DMS53 treated with DMSO at 0.1 percent for 48 hours (cell line): ENCODE measurements around the gene PAWR.
"Not testable (repeated sequence)": the region's sequence is repeated elsewhere in the genome, so short reads cannot be mapped to it uniquely, and the experiment has no call there.

ENCODE experiments used
- DNase-seq: peaks from one replicate; lab custom pipeline; 2025; ENCODE audit not compliant: unreplicated experiment; lab: John Stamatoyannopoulos, UW

The PAWR gene

DNA sequence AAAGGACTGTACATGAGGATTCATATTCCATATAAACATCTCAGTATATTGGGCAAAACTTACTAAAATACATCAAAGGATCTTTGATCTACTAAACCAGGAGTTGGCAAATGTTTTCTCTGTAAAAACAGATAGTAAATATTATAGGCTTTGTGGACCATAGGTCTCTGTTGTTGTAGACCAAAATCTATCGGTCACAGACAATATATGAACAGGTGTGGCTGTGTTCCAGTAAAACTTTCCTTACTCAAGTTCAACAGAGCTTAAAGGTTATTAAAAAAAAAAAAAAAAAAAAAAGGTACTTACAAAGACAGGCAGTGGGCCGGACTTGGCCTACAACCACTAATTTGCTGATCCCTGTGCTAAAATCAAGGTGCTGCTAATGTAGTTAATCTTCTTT, 40.3 kb downstream of the PAWR start:
- no peak for DNase-seq

DNA sequence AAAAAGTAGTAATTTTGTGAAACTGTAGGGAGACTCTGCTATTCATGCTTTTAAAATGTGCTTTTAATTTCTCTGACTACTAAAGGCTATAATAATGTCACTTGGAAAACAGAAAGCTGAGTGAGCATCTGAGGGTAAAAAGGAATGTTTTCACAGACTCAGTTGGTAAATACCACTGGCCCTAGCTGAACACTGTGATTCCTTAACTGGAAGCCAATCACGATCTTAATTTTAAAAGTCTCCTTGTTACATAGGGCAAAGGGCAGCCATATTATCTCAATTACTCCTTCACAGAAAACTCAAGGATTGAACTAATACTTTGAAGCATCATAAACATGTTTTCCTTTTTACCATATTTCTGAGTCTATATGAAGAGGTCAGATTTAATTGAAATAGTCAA, 41.9 kb downstream of the PAWR start:
- DNase-seq = no peak

- not testable (repeated sequence) for DNase-seq
These were observed 43.9 kb downstream of the PAWR start for GRCh38 chr12:79646843-79647242.

DNA sequence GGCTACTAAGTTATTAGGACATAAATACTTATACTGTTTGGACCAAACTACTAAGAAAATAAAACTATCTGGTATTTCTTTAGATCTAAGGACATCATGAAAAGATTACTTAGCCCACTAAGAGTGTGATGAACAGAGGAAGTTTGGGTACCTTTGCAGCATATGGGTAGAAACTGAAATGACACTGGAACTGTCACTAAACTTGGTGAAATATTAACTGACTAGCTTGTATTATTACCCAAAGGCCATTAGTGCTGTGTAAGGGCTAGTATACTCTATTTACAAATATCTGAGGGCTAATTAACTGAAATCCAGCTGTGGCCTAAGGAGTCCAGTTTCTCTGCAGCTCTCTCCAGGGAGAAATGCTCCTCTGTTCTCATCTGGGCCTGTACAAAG, 45.5 kb downstream of the PAWR start:
- no peak for DNase-seq

DNA sequence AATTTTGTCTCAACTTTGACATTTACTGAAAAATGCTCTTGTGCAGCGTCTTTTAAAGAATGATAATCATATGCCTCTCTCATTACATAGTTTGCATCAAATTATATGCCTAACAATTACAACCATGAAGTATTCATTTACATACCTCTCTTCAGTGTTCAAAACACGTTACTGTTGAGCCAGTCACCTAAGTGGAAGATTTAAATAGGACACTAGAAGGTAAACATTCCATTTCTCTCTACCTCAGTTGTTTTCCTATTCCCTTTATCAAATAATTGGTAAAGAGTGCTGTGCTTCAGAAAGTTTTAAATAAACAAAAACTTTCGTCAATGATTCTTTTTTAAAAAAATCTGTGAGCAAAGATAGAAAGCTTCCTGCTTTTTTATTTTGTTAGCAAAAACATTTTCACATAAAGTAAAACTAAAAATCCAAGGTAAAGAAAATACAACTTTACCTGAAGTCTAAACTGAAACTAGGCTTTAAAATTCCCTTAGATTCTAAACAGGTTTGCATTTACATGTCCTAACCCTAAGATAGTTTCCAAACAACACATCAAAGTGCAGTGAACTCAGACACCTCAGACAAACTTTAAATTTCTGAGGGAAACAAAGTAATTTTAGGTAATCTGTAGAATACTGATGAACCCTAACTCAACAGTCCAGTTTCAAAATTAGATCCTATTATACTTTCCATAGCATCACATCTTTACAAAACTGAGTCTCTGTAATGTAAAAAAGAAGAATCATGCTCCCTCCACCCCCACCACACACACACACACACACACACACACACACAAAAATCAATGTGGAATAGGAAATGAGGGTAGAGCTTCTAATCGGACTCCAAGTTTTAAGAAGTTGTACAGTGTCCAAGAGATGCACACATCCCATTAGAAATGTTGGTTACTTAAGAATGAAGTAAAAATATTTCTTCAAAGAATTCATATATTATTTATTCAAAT, 46.2 kb downstream of the PAWR start:
- no peak for DNase-seq

DNA sequence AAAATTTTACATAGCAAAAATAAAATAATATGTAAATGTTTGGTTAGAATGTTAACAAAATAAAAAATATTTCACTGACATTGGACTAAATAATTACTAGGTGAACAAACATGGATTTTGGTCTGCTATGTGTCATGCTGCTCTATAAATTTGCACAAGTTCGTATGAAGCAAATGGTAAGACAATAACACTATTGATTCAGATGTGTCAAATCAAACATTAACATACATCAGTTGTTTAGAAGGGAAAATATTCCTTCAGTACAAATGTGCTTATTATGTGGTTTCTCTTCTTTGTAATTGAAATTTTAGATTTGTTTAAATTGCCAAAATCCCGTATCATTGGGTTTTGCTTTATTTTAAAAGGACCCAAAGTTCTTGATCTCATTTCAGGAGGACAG, 46.9 kb downstream of the PAWR start:
- peak; percentile 36 for DNase-seq

DNA sequence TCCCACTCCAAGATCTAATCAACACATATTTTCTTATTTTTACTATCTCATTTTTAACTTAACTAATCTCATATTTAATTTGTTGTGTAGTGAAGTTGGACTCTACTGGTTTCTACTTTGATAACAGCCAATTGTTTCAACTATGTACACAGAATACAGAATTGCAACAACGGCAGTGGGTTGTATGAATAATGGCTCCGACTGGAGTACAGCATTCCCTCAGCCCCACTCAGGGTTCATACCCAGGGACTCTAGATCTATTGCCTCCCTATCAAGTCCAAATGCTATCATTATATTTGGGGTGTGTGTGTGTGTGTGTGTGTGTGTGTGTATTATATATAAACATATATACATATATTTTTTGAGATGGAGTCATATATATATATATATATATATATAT, 52.3 kb downstream of the PAWR start:
- DNase-seq = no peak

GRCh38 chr12:79637093-79637492, 53.7 kb downstream of the PAWR start:
- no peak for DNase-seq

GRCh38 chr12:79635676-79636075, 55.1 kb downstream of the PAWR start:
- DNase-seq = no peak

GRCh38 chr12:79634957-79635471, 55.8 kb downstream of the PAWR start:
- DNase-seq = no peak

- DNase-seq = no peak
These were observed 61.2 kb downstream of the PAWR start for GRCh38 chr12:79629561-79629960.

DNA sequence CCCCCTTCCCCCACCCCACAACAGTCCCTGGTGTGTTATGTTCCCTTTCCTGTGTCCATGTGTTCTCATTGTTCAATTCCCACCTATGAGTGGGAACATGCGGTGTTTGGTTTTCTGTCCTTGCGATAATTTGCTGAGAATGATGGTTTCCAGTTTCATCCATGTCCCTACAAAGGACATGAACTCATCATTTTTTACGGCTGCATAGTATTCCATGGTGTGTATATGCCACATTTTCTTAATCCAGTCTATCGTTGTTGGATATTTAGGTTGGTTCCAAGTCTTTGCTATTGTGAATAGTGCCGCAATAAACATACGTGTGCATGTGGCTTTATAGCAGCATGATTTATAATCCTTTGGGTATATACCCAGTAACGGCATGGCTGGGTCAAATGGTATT, 64.0 kb downstream of the PAWR start:
- DNase-seq = not testable (repeated sequence)

DNA sequence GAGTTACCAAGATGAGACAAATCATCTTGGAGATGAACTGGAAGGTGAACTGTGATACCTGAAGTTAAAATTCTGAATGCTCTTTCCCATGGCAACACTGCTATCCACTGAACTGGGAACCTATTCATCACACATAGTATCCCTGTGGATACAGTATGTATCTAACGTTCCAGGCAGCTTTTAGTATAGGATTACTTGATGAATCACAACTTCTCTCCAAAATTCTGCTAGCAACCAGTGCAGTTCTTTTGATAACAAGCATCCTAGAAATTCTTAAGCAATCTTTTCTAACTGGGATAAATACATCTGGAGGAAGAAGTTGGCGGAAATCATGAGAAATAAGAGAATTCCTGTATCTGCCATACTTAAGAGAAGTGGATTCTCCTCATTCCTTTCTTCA, 66.4 kb downstream of the PAWR start:
- DNase-seq = no peak

DNA sequence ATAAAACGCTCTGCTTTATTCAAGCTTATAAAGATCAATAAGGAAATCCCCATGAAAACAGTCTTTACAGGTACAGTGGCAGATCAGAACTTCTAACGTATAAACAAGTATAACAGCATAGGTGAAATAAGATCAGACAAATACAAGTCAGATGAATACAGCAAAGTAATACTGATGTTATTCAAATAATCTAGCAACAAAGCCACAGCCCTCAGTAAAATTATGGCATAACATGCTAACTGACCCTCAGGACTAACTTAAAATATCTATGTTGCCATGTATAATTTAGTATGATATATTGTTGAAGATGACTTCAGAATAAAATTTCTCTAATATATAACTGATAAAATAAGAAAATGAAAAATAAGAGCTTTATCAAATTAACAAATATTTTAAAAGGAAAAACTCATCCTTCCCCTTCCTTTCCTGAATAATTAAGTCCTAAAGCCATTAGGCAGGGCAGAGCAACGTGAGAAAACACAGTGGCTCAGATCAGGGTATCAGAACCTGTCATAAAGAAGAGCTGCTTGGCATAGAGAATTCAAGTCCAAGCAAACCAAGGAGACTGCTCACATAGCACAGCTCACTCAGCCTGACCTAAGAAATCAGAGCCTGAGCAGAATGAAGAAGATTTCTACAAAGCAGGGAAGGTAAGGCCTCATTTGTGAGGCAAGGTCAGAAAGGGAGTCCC, 70.7 kb downstream of the PAWR start:
- no peak for DNase-seq

GRCh38 chr12:79618848-79619404, 71.8 kb downstream of the PAWR start:
- DNase-seq = no peak

DNA sequence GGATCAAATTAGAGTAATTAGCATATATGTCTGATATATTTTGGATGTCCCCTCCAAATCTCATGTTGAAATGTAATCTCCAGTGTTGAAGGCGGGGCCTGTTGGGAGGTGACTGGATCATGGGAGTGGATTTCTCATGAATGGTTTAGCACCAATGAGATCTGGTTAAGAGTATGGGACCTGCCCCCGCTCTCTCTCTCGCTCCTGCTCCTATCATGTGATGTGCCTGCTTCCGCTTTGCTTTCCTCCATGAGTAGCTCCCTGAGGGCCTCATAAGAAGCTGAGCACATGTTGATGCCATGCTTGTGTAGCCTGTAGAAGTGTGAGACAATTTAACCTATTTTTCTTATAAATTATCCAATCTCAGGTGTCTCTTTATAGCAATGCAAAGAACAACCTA, 73.1 kb downstream of the PAWR start:
- DNase-seq = no peak

- no peak for DNase-seq
These were observed 74.9 kb downstream of the PAWR start for GRCh38 chr12:79615596-79616560.

GRCh38 chr12:79614730-79615129, 76.0 kb downstream of the PAWR start:
- no peak for DNase-seq

GRCh38 chr12:79601908-79602307, 88.9 kb downstream of the PAWR start:
- no peak for DNase-seq

DNA sequence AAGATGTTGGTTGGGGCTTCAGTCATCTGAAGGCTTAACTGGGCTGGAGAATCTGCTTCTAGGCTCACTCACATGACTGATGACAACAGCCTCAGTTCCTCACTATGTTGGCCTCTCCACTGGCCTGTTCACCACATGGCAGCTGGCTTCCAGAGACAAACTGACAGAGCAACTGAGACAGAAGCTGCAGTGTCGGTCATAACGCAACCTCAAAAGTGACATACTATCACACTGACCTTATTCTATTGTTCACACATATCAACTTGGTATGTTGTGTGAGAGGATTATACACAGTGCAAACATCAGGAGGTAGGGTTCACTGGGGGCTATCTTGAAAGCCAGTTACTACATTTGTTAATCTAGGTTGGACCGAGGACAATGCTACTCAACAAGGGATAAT, 92.9 kb downstream of the PAWR start:
- DNase-seq = no peak
